Left renal cortex interstitium (tissue), 4 donors: ENCODE data around the gene TRABD2A. TPM values are rescaled to one million over a fixed set of nuclear protein-coding genes. Genes with fewer than 3 reads are reported as not detected.
"Not testable (repeated sequence)": the region's sequence is repeated elsewhere in the genome, so short reads cannot be mapped to it uniquely, and the experiment has no call there.

Source experiments
- DNase-seq, 4 donors: peaks; one replicate each; pipeline ENCODE4 v3.0.0-alpha.2; 2013; ENCODE audit warnings: low read depth in 4 of 4, low spot score in 2 of 4, missing footprints in 1 of 4
- polyA plus RNA-seq, 4 donors: library from polyadenylated mRNA; unstranded; fragments of 120-200 nt; gene quantifications; one replicate each; pipeline ENCODE4 v1.2.1, GENCODE V29; 2013; ENCODE audit not compliant: insufficient read length in 4 of 4

TRABD2A gene
- polyA plus RNA-seq, 4 donors: 0.27 to 0.82 (median 0.49) TPM

- no peak for DNase-seq
These were observed 92.9 kb downstream of the TRABD2A start for GRCh38 chr2:84788027-84788426.

DNA sequence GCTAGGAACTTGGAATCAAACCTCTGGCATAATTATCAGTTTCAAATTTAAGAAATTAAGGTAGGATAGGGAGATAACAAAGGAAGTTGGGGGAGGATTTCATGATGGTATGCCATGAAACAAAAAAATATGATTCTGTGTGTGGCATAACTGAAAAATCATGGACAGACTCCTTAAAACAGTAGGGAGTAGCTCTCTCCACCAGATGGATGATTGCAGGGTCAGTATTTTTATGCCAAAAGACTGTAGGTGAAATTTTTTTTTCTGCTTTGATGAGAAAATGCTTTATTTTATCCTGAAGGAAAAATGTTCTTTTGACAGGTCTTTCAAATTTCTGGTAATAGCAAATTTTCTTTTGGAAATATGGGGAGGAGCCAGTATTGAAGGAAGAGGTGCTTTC lies 94.3 kb downstream of the TRABD2A start:
- no peak for DNase-seq

DNA sequence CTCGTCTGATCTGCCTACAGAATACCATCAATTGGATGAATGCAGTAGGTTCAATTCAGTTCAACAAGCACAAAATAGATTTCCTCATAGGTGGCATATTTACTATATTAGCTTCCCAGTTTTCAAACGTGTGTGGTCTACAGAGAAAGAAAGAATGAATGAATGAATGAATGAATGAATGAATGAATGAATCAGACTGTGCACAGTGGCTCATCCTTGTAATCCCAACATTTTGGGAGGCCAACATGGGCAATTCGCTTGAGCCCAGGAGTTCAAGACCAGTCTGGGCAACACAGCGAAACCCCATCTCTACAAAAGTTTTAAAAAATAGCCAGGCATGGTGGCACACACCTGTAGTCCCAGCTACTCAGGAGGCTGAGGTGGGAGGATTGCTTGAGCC lies 94.9 kb downstream of the TRABD2A start:
- DNase-seq: no peak

DNA sequence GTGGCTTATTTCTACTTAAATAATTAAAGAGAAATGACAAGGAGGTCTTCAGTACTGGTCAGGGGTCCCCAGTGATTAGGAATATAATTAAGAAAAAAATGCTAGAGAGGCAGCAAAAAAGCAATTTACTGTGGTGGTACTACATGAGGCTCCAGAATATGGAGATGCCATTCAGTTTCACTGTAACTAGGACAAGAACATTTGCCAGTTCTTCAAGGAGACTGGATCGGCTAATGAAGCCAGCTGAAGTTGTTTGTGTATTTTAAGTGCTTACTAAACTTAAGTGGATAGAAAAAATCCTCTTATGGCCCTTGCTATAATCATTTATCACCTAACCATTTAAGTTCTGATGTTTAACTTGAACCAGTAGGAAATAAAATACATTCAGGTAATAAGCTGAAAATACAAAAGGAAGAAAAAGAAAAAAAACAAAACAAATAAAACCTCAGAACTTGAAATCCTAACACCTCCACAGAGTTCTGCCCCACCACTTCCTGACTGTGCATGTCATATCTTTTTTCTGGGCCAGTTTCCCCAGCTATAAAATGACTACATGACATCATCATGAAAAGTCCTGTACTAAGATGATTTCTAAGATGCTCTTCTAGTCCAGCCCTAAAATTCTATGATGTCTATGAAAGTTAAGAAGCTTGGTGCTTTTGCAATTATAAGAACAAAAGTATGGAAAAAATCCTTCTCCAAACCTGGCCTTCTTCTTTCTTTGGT lies 98.0 kb downstream of the TRABD2A start:
- DNase-seq: no peak

DNA sequence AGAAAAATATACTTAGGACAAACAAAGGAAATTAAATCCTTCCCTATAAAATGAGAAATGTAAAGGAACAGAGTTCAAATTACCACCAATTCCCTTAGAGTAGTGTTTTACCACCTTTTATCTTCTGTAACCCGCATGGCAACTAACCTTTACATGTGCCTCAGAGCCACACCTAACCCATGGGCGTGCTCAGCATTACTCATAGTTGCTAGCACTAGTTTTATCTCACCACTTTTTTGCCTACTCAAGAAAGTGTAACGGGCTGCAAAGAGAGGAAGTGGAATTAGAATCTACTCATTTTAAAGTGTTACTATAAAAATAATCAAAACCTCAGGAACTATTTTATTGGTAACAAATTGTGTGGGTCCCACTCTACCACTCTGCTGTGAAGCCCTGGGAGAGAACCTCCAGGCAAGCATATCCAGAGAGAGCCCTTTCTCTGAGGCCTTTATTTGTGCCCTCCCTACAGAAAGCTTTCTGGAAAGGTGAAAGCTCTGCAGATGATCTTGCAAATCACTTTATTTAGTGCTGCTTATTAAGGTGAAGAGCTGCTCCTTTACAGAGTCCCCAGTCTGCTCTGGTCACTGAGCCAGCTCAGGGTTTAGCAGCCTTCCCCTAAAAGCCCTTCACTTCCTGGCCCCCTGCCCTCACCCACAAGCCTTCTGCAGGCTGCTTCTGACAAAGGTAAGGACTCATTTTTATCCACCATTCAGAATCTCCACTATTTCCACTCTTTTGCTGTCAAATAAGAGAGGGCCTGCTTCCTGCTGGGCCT lies 98.8 kb downstream of the TRABD2A start:
- DNase-seq: no peak

DNA sequence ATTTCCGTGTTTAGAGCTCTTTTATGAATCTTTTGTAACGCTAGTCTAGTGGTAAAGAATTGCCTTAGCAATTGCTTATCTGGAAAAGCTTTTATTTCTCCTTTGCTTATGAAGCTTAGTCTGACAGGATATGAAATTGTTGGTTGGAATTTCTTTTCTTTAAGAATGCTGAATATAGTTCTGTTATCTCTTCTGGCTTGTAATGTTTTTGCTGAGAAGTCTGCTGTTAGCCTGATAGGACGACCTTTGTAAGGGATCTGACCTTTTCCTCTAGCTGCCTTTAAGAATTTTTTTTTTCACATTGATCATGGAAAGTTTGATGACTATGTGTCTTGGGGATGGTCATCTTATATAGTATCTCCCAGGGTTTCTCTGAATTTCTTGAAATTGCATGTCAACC lies 101.1 kb downstream of the TRABD2A start:
- no peak for DNase-seq

- DNase-seq: no peak
These were observed 101.8 kb downstream of the TRABD2A start for GRCh38 chr2:84778911-84779690.

DNA sequence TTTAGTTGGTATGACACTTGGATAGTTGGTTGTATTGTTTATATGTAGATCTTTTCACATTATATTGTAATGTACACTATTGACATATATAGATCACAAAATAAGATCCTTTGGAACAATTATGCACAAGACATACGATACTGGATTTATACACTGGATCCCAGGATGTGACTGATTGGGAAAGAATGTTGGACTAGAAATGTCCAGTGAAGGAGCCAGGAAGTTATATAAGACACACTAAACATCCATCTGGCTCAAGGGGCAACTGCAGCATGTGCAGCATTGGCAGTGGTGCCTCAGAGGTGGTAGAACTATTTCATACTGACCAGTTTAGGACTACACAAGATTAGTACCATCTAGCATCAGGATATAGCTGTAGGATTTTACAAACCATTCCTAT lies 104.9 kb downstream of the TRABD2A start:
- no peak for DNase-seq

- not testable (repeated sequence) for DNase-seq
These were observed 107.3 kb downstream of the TRABD2A start for GRCh38 chr2:84773562-84773961.

Other genes starting within 250 kb of the TRABD2A start
- 1,000 to 10,000 TPM; 1,436 to 1,953 (median 1,590) TPM for gene TMSB10, start 24.6 kb upstream of the TRABD2A start, polyA plus RNA-seq
- 10 to 100 TPM; 44.8 to 58.4 (median 47.3) TPM for gene KCMF1, start 90.1 kb upstream of the TRABD2A start, polyA plus RNA-seq